Measurements from ENCODE around the gene TBC1D19.

DNA sequence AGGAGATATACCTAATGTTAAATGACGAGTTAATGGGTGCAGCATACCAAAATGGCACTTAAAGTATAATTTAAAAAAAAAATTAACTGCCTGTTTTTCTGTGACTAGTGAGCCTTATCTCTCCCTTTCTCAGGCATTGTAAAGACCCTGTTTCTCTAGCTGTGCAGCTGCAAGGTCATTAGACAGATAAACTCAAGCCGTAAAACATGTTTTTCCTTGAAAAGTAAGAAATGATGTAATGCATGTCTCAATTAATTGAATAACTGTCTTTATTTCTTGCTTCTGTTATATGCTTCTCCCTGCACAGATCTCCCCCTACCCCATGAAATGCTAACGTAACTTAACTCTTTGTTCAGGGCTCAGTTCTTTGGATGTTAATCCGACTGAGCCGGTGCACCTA lies 10.5 kb downstream of the TBC1D19 start:
- TF ChIP-seq, protein P1, sequence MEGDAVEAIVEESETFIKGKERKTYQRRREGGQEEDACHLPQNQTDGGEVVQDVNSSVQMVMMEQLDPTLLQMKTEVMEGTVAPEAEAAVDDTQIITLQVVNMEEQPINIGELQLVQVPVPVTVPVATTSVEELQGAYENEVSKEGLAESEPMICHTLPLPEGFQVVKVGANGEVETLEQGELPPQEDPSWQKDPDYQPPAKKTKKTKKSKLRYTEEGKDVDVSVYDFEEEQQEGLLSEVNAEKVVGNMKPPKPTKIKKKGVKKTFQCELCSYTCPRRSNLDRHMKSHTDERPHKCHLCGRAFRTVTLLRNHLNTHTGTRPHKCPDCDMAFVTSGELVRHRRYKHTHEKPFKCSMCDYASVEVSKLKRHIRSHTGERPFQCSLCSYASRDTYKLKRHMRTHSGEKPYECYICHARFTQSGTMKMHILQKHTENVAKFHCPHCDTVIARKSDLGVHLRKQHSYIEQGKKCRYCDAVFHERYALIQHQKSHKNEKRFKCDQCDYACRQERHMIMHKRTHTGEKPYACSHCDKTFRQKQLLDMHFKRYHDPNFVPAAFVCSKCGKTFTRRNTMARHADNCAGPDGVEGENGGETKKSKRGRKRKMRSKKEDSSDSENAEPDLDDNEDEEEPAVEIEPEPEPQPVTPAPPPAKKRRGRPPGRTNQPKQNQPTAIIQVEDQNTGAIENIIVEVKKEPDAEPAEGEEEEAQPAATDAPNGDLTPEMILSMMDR (conservative IDR thresholded peaks at IDR 0.05; ENCODE audit: low read depth, low read length) = no peak
- TF ChIP-seq EZH2phosphoT487 (IDR thresholded peaks at IDR 0.05; ENCODE audit: borderline replicate concordance, low read length) = no peak
- TF ChIP-seq EZH2 (IDR thresholded peaks at IDR 0.05; ENCODE audit: low read length, unreplicated experiment) = no peak

Measured in PC-3 (cell line).